Activated CD4-positive, CD25-positive, alpha-beta regulatory T cell (primary cell): Measurements from ENCODE around the gene KIF6.
"Not testable (repeated sequence)": the region's sequence is repeated elsewhere in the genome, so short reads cannot be mapped to it uniquely, and the experiment has no call there.

ENCODE experiments used
- DNase-seq, 4 experiments: peaks; one replicate each; lab custom pipeline; 2025; lab: John Stamatoyannopoulos, UW

The KIF6 gene

DNA sequence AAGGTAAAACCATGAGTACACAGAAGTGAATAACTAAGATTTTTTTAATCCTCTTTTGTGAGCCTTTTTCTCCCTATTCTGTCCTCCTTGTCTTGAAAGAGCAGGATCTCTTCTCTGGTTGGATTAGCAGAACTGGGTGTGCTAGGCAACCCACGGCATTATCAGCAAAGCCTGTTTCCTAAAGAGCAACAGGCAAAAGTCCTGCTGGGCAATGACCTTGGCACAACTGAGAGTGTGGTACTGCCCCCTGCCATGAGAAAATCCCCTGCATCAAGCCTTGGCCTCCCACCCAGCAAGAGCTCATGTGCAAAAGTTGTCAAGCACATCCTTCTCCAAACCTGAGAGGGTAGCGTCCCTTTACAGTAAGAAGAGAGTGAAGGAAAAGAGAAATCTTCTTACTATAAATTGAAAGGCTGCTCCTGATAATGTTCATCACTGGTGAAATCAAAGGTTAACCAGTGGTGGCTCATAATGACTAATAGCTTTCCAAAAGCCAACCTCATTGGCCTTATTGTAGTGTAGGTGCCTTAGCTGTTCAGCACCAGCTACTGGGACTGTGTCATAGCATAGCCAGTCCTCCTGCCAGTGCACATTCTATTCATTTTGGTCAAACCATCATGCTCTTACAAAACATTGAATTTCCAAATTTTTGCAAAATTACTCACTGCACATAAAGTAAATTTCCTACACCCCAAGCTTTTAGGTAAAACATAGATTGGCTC lies 17.1 kb downstream of the KIF6 start:
- DNase-seq = no peak

- no peak for DNase-seq
Observed at GRCh38 chr6:39706819-39707335, 18.3 kb downstream of the KIF6 start.

GRCh38 chr6:39702265-39702664 lies 22.9 kb downstream of the KIF6 start:
- DNase-seq = no peak

DNA sequence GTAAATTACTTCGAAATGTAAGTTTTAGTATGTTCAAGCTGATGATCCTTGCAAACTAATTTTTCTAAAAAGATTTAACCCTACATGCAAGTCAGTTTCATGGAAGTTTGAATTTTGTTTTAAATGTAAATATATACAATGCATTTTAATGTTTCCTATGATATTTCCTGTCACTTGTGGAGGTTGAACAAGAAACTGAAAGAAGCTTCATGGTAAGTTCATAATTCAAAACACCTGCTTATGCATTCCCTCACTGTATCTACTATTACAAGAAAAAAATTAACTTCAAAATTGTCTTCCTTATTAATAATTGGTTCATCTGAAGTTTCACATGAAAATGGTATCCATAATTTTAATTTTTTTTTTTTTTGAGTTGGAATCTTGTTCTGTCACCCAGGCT lies 24.8 kb downstream of the KIF6 start:
- DNase-seq = no peak

GRCh38 chr6:39698789-39699188 lies 26.4 kb downstream of the KIF6 start:
- no peak for DNase-seq

GRCh38 chr6:39696986-39697788 lies 28.0 kb downstream of the KIF6 start:
- no peak for DNase-seq

DNA sequence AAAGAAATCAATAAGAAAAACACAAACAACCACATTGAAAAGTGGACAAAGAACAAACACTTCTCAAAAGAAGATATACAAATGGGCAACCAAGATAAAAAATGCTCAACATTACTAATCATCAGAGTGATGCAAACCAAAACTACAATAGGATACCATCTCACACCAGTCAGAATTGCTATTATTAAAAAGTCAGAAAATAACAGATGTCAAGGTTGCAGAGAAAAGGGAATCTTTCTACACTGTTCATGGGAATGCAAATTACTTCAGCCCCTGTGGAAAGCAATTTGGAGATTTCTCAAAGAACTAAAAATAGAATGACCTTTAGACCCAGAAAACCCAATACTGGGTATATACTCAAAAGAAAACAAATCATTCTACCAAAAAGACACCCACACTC lies 29.8 kb downstream of the KIF6 start:
- no peak for DNase-seq

- no peak for DNase-seq
Observed at GRCh38 chr6:39693206-39693605, 32.0 kb downstream of the KIF6 start.

DNA sequence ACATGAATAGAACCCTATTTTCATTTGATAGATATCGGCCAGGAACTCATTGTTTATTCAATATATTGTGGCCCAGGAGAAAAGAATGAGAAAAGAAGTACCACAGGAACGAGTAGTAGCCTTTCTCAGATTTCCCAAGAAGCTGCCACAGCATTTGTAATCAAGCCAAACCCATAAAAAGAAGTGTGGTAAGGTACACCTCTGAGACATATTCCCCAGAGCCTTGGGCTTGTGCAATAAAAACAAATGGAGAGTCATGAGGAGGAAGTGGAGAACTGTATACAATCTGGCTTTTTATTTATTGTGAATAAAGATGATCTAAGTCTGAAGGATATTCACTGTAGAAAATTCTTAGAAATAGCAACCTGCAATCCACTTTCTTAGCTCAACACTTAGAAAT lies 36.7 kb downstream of the KIF6 start:
- DNase-seq = no peak

- DNase-seq = no peak
Observed at GRCh38 chr6:39686976-39687375, 38.2 kb downstream of the KIF6 start.

DNA sequence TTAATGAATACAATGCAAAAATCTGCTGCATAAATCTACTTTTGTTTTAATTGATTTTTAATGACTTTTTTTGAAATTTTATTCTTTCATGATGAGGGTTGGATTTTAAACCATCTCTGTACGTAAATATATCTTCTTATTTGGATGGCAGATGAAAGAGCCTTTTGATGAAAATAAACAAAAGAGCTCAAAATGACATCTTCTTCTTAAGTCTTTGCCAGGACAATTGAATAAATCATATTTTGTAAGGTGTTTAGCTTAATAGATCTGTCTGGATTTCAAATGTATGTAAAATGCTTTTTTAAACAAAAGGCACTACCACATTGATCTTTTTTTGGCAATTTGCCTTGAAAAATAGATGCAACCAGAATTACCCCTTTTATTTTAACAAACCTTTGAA lies 39.3 kb downstream of the KIF6 start:
- DNase-seq = no peak

DNA sequence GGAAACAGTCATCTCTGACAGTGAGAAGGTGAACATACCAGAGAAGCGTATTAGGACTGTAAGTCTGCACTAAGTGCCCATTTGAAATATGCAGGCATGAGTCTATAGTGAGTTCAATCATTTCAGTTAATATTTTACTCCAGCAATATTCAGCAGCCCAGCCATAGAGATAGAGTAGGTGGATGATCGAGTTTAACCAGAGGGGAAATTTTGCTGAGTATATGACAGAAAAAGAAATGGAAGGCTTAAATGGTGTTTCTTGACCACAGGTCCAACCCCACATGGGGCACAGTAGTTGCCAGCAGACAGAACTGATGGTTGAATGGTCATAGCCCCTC lies 39.8 kb downstream of the KIF6 start:
- no peak for DNase-seq

DNA sequence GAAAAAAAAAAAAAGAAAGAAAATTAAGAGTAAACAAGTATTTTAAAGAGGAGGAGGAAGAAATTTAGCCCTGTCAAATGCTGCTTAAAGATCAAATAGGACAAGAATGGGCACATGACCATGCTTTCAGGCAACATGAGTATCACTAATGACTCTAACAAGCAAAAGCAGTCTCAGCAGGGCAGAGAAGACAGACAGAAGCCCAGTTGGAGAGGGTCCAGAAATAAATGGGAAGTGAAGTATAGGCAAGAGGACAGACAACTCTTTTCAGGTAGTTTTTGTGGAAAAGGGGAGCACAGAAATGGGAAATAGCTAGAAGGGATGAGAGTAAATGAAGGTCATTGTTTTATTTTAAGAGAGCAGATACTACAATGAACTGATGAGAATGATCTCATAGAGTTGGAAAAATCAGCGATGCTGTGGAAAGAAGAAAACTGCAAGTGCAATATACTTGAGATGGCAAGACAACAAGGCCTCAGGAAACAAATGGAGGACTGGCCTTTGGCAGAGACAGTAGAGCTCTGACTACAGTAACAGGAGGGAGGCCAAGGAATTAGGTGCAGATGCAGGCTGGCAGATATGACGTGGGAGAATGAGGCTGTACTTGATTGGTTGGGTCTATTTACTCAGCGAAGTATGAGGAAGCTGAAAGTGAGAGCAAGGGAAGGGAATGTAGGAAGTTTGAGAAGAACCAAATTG lies 40.3 kb downstream of the KIF6 start:
- DNase-seq = no peak

DNA sequence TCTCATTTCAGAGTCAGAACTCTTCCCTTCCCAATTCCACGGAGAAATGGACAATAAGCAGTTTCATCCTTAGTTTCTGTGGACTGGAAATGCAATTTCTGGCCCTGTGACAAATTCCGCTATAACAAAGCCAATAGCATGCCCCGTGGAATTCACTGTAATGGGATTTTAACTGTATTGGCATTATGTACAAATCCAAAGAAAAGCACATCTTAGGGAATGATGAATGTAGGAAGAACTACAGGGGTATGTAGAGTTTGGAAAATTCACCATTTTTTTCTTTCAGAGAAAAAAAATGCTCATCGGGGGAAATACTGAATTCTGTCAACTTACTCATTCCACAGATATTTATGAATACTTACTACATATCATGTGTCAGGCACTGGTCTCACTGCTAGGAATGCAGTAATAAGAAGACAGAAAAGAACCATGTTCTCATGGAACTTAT lies 43.5 kb downstream of the KIF6 start:
- no peak for DNase-seq

DNA sequence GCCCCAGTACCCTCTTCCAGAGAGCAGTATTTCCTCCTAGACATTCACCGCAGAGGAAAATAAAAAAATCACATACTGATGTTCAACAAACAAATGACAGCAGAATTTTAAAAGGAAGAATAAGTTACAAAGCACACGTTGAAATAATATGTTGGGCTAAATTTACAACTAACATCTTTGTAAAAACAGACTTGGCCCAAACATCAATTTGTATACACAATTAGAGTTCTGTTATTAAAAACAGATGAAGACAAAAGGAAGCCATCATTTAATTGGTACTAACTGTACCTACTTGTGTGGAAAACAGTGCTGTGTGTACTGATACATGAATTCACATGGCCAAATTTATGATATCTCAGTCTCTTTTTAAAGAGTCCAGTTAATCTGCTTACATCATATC lies 46.3 kb downstream of the KIF6 start:
- DNase-seq = no peak

- not testable (repeated sequence) for DNase-seq
Observed at GRCh38 chr6:39677318-39677717, 47.9 kb downstream of the KIF6 start.

GRCh38 chr6:39670519-39670918 lies 54.7 kb downstream of the KIF6 start:
- no peak for DNase-seq

- DNase-seq = no peak
Observed at GRCh38 chr6:39669973-39670342, 55.2 kb downstream of the KIF6 start.

DNA sequence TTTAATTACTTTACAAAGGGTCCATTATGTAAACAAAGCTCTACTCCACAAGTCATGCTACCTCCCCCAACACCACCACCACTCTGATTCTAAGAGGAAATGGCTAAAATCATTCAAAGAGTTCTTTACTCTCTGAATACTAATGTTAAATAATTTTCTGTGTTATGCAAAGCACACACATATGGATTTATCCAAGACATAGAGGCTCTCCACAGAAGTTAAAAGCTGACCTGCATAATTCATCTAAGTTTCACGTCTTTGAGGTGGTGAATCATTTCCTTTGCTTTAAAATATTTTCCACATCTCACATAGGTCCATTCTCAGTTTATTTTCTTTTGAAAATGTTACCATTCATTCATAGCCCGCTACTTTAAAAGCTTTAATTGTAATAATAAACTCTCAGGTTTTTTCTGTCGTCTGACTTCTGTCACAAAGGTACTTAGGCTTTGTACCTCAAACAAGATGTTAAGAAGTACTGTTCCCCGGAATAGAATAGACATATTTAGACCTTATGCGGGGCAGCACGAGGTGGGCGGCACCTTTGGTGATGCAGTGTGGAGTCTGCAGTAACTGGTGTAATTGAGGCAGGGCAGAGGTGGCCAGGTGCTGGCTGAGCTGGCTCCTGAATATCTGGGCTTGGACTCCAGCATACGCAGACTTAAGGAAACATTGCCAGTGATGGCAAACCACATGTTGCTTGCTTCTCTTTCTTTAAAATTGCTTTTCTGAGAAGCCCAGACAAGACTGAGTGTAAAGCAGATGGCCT lies 55.8 kb downstream of the KIF6 start:
- DNase-seq = no peak

GRCh38 chr6:39666706-39667489 lies 58.3 kb downstream of the KIF6 start:
- no peak for DNase-seq

DNA sequence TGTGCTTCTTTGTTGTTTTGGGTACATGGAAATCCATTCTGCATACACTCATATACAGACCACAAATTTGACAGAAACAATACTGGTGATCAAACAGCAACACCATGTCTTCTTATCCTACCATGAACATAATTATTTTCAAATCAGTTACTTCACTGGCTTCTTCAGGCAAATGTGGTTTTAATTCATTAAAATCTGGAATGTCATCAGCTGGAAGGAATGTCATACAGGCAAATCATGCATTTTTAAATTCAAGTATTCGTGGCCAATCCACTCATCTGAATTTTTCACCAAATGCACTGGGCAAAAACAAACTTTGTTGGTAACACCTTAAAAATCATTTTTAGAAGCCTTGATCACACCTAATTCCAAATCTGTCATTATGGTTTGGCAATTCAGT lies 59.3 kb downstream of the KIF6 start:
- DNase-seq = no peak
